Naive B cell (primary cell): ENCODE measurements around the gene USP40. TPM values are rescaled to one million over a fixed set of nuclear protein-coding genes. Genes with fewer than 3 reads are reported as not detected.

Experiments
- ATAC-seq, 2 donors: fragments of 150-1000 bp; cut with Tn5 transposase; 2 replicates each; pipeline ENCODE4 v1.10.0; 2021; ENCODE audit warnings: low read depth in 2 of 2, mild to moderate bottlenecking in 2 of 2, moderate library complexity in 2 of 2
- DNase-seq: peaks from one replicate; pipeline ENCODE4 v3.0.0; 2022
- H3K27ac Mint-ChIP-seq, 6 donors: one replicate each; pipeline ENCODE4 v1.8.0; 2020 to 2022; ENCODE audit warnings: mild to moderate bottlenecking in 6 of 6, mixed read lengths in 6 of 6, moderate library complexity in 5 of 6, inconsistent platforms in 2 of 6
- H3K27me3 Mint-ChIP-seq, 3 donors: one replicate each; pipeline ENCODE4 v1.8.0; 2021 to 2022; ENCODE audit warnings: mixed read lengths in 3 of 3, mild to moderate bottlenecking in 1 of 3
- H3K36me3 Mint-ChIP-seq, 2 donors: one replicate each; pipeline ENCODE4 v1.8.0; 2020 to 2022; ENCODE audit warnings: mixed read lengths in 2 of 2, inconsistent platforms in 1 of 2, mild to moderate bottlenecking in 1 of 2
- H3K4me1 Mint-ChIP-seq, 3 donors: one replicate each; pipeline ENCODE4 v1.8.0; 2020 to 2022; ENCODE audit warnings: mixed read lengths in 3 of 3, inconsistent platforms in 1 of 3, mild to moderate bottlenecking in 1 of 3, moderate library complexity in 1 of 3
- H3K4me3 Mint-ChIP-seq, 8 donors: one replicate each; pipeline ENCODE4 v1.8.0; 2020 to 2022; ENCODE audit warnings: mild to moderate bottlenecking in 8 of 8, mixed read lengths in 8 of 8, moderate library complexity in 8 of 8, inconsistent platforms in 2 of 8
- H3K9me3 Mint-ChIP-seq, 7 donors: one replicate each; pipeline ENCODE4 v1.8.0; 2020 to 2022; ENCODE audit warnings: mixed read lengths in 7 of 7, mild to moderate bottlenecking in 5 of 7, inconsistent platforms in 2 of 7, moderate library complexity in 1 of 7
- polyA plus RNA-seq, 6 donors: library from polyadenylated mRNA; unstranded; fragments of 300-500 nt; fragmentation: Illumina TruSeq; gene quantifications; one replicate each; pipeline ENCODE4 v1.2.3, GENCODE V29; 2021; ENCODE audit warnings: low read depth in 6 of 6

USP40 gene
- polyA plus RNA-seq, 6 donors from 2014 or later, result 4.7 to 11.1 (median 8.1) TPM

DNA sequence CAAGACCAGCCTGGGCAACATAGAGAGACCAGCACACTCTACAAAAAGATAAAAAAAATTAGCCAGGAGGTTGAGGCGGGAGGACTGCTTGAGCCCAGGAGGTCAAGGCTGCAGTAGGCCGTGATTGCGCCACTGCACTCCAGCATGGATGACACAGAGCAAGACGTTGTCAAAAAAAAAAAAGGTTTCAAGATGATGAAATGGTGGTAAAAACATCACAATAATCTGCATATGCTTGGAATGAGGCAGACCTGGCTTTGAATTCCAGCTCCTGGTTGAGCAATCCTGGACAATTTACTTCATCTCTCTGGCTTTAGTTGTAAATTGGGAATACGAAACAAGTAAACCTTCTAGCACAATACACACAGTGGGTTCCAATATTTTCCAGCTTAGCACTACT, 24.1 kb downstream of the USP40 start:
- Mint-ChIP-seq H3K4me1 (peaks cover 29 to 39% (median 34%) of the 10 kb centered on the region in 3 donors), H3K4me3 (peak overlapping the region in 1 of 8 donors; percentile 29), H3K36me3 (peaks cover 0 to 14% of the 10 kb centered on the region in 2 donors), H3K27ac (no peak overlapping the region), H3K9me3 (no peaks in the 10 kb centered on the region), H3K27me3 (no peaks in the 10 kb centered on the region)
- DNase-seq (no peak), ATAC-seq (no peak)

DNA sequence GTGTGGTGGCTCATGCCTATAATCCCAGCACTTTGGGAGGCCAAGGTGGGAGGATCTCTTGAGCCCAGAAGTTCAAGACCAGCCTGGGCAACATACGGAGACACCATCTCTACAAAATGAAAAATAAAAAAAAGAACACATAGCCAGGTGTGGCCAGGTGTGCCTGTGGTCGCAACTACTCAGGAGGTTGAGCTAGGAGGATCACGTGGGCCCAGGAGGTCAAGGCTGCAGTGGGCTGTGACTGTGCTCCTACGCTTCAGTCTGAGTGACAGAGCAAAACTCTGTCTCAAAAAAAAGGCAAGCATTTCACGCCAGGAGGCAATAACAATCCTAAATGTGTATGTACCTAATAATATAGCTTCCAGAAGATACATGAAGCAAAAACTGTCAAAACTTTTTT, 27.8 kb downstream of the USP40 start:
- no peak overlapping the region for H3K27ac Mint-ChIP-seq
- no peak for DNase-seq
- H3K36me3 Mint-ChIP-seq, result peaks cover 0 to 2% of the 10 kb centered on the region in 2 donors
- H3K9me3 Mint-ChIP-seq, result no peaks in the 10 kb centered on the region
- no peak overlapping the region for H3K4me3 Mint-ChIP-seq
- no peaks in the 10 kb centered on the region for H3K27me3 Mint-ChIP-seq
- peaks cover 7 to 12% (median 11%) of the 10 kb centered on the region in 3 donors for H3K4me1 Mint-ChIP-seq
- ATAC-seq, result no peak

GRCh38 chr2:233535271-233535670, 31.3 kb downstream of the USP40 start:
- no peak for ATAC-seq
- H3K27ac Mint-ChIP-seq, result no peak overlapping the region
- no peak for DNase-seq
- no peak overlapping the region for H3K4me3 Mint-ChIP-seq
- peaks cover 0 to 14% of the 10 kb centered on the region in 2 donors for H3K36me3 Mint-ChIP-seq
- no peaks in the 10 kb centered on the region for H3K27me3 Mint-ChIP-seq
- H3K4me1 Mint-ChIP-seq, result no peaks in the 10 kb centered on the region
- H3K9me3 Mint-ChIP-seq, result no peaks in the 10 kb centered on the region

GRCh38 chr2:233532971-233533370, 33.6 kb downstream of the USP40 start:
- H3K9me3 Mint-ChIP-seq, result no peaks in the 10 kb centered on the region
- peaks cover 8 to 17% of the 10 kb centered on the region in 2 donors for H3K36me3 Mint-ChIP-seq
- H3K27ac Mint-ChIP-seq, result no peak overlapping the region
- H3K27me3 Mint-ChIP-seq, result no peaks in the 10 kb centered on the region
- DNase-seq, result no peak
- H3K4me1 Mint-ChIP-seq, result no peaks in the 10 kb centered on the region
- ATAC-seq, result no peak
- H3K4me3 Mint-ChIP-seq, result no peak overlapping the region

DNA sequence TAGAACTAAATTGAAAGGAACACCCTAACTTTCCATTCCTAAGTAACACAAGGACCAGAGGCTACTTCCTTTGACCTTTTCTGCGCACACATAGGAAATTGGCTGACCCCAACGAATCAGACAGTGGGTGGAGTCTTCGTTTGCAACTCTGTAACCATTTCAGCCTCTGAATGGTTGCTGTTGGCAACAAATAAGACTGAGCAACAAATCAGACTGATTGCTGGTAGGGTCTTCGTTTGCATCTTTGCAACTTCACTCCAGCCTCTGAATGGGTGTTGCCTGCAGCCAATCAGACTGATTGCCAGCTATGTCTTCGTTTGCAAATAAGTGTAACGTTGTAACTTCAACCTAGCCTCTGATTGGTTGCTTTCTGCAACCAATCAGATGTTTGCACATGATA, 34.6 kb downstream of the USP40 start:
- no peaks in the 10 kb centered on the region for H3K9me3 Mint-ChIP-seq
- no peaks in the 10 kb centered on the region for H3K4me1 Mint-ChIP-seq
- H3K4me3 Mint-ChIP-seq, result no peak overlapping the region
- no peak for DNase-seq
- ATAC-seq, result no peak
- H3K36me3 Mint-ChIP-seq, result peaks cover 8 to 22% of the 10 kb centered on the region in 2 donors
- no peak overlapping the region for H3K27ac Mint-ChIP-seq
- no peaks in the 10 kb centered on the region for H3K27me3 Mint-ChIP-seq

GRCh38 chr2:233530381-233530780, 36.2 kb downstream of the USP40 start:
- Mint-ChIP-seq H3K4me1 (no peaks in the 10 kb centered on the region), H3K9me3 (no peaks in the 10 kb centered on the region), H3K27ac (peak overlapping the region in 1 of 6 donors; percentile 43), H3K27me3 (no peaks in the 10 kb centered on the region), H3K36me3 (peaks cover 8 to 27% of the 10 kb centered on the region in 2 donors), H3K4me3 (no peak overlapping the region)
- DNase-seq (no peak), ATAC-seq (no peak)

DNA sequence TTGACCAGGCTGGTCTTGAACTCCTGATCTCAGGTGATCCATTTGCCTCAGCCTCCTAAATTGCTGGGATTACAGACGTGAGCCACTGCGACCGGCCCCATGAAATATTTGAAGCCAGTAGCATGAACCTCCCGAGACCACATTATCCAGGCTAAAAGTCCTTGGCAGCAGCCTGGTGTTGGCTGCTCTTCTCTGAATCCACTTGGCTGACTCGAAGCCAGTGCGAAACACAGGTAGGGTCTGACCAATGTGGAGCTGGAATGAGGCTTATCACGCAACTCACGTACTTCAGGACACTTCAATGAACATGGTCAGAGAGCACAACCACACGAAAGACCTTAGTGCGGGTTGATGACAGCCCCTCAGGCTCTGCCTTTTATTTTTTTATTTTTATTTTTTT, 38.4 kb downstream of the USP40 start:
- Mint-ChIP-seq H3K27me3 (no peaks in the 10 kb centered on the region), H3K9me3 (peaks cover 0 to 13% (median 0%) of the 10 kb centered on the region in 7 donors), H3K4me1 (peaks cover 0 to 14% (median 12%) of the 10 kb centered on the region in 3 donors), H3K36me3 (peaks cover 25 to 29% of the 10 kb centered on the region in 2 donors), H3K27ac (peak overlapping the region in 1 of 6 donors; percentile 31), H3K4me3 (no peak overlapping the region)
- ATAC-seq (no peak), DNase-seq (no peak)

DNA sequence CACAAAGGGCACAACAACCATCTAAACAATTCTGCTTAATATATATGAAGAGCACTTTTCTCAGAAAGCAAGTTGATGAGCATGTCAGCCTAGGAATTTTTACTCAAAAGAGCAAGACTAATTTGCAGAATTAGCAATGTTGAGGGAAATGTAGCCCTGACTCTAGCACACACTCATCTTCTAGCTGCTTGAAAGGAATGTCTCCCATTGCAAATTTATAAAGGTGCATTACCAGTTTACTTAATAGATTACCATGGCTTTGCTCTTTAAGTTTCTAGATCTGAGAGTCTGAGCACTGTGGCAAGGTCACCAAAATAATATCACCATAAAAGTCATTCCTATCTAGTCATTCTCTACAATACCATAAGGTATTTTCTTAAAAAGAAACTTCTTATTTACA, 40.8 kb downstream of the USP40 start:
- Mint-ChIP-seq H3K9me3 (peaks cover 0 to 16% (median 0%) of the 10 kb centered on the region in 7 donors), H3K27ac (peak overlapping the region in 1 of 6 donors; percentile 33), H3K4me1 (peaks cover 17 to 36% (median 32%) of the 10 kb centered on the region in 3 donors), H3K36me3 (peaks cover 21 to 27% of the 10 kb centered on the region in 2 donors), H3K4me3 (no peak overlapping the region), H3K27me3 (no peaks in the 10 kb centered on the region)
- ATAC-seq, result no peak
- DNase-seq, result no peak

GRCh38 chr2:233519787-233520611, 46.6 kb downstream of the USP40 start:
- peak overlapping the region; percentile 71 to 97 (median 96) for H3K27ac Mint-ChIP-seq
- DNase-seq, result peak; percentile 44
- peaks cover 35 to 71% (median 57%) of the 10 kb centered on the region in 3 donors for H3K4me1 Mint-ChIP-seq
- peak overlapping the region in 7 of 8 donors; percentile 55 to 85 (median 71) for H3K4me3 Mint-ChIP-seq
- peak; percentile 91 to 92 for ATAC-seq
- no peaks in the 10 kb centered on the region for H3K27me3 Mint-ChIP-seq
- peaks cover 0 to 16% (median 0%) of the 10 kb centered on the region in 7 donors for H3K9me3 Mint-ChIP-seq
- peaks cover 3 to 16% of the 10 kb centered on the region in 2 donors for H3K36me3 Mint-ChIP-seq

- peak; percentile 66 to 82 for ATAC-seq
- Mint-ChIP-seq H3K36me3 (no peaks in the 10 kb centered on the region), H3K27me3 (no peaks in the 10 kb centered on the region), H3K4me3 (peak overlapping the region in 7 of 8 donors; percentile 17 to 72 (median 49)), H3K27ac (peak overlapping the region; percentile 48 to 93 (median 74)), H3K9me3 (peaks cover 0 to 5% (median 0%) of the 10 kb centered on the region in 7 donors), H3K4me1 (peaks cover 42 to 69% (median 51%) of the 10 kb centered on the region in 3 donors)
- peak; percentile 31 for DNase-seq
These were observed 52.5 kb downstream of the USP40 start for GRCh38 chr2:233513953-233514655.

DNA sequence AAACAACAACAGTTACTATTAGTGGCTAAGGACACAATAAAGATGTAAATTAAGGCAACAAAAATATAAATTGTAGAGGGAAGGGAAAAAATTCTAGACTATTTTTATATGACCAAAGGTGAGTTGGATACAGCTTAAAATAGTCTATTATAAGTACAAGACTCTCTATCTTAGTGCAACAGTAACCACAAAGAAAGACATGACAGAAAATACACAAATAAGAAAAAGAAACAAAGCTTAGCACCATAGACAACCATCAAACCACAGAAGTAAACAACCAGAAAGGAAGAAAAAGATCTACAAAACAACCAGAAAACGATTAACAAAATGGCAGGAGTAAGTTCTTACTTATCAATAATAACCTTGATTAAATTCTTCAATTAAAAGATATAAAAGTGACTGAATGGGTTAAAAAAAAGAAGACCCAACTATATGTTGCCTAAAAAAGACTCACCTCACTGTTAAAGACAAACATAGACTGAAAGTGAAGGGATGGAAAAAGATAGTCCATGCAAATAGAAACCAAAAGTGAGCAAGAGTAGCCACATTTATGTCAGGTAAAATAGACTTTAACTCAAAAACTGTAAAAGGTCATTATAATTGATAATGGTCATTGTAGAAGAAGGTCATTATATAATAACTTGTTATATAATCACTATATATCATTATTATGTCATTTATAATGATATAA, 62.5 kb downstream of the USP40 start:
- Mint-ChIP-seq H3K4me1 (peaks cover 9 to 13% (median 11%) of the 10 kb centered on the region in 3 donors), H3K9me3 (peaks cover 23 to 50% (median 38%) of the 10 kb centered on the region in 7 donors), H3K27me3 (no peaks in the 10 kb centered on the region), H3K27ac (peak overlapping the region in 1 of 6 donors; percentile 54), H3K4me3 (no peak overlapping the region), H3K36me3 (peaks cover 41 to 62% of the 10 kb centered on the region in 2 donors)
- ATAC-seq, result no peak
- no peak for DNase-seq

DNA sequence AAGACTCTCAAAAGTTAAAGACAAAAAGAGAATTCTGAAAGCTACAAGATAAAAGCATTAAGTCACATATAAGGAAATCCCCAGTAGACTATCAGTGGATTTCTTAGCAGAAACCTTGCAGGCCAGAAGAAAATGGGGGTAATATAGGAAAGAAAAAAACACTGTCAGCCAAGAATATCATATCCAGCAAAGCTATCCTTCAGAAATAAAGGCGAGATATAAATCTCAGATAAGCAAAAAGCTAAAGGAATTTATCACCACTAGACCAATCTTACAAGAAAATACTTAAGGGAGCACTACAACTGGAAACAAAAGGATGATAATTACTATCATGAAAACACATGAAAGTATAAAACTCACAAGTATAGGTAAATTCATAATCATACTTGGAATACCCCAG, 63.1 kb downstream of the USP40 start:
- H3K4me3 Mint-ChIP-seq, result peak overlapping the region in 1 of 8 donors; percentile 48
- peaks cover 9 to 14% (median 11%) of the 10 kb centered on the region in 3 donors for H3K4me1 Mint-ChIP-seq
- no peak for DNase-seq
- peaks cover 23 to 50% (median 38%) of the 10 kb centered on the region in 7 donors for H3K9me3 Mint-ChIP-seq
- H3K27me3 Mint-ChIP-seq, result no peaks in the 10 kb centered on the region
- H3K36me3 Mint-ChIP-seq, result peaks cover 41 to 62% of the 10 kb centered on the region in 2 donors
- peak overlapping the region in 2 of 6 donors; percentile 10 to 54 for H3K27ac Mint-ChIP-seq
- ATAC-seq, result no peak
